Neutrophil (primary cell): ENCODE measurements around the gene SRY.

Experiments
- H3K27ac ChIP-seq: fragments of 200-600 bp; sonication (generic); 2 replicates; pipeline ENCODE4 v1.5.1; 2016; ENCODE audit warnings: mild to moderate bottlenecking, moderate library complexity
- H3K27me3 ChIP-seq: fragments of 200-600 bp; sonication (generic); 2 replicates; pipeline ENCODE4 v1.6.0; 2016; ENCODE audit warnings: mild to moderate bottlenecking
- H3K36me3 ChIP-seq: fragments of 200-600 bp; sonication (generic); 2 replicates; pipeline ENCODE4 v1.5.1; 2017
- H3K4me1 ChIP-seq, 2 experiments: fragments of 200-600 bp in 1 of 2; sonication (generic) in 1 of 2; 1 replicate in 1 of 2; 2 replicates in 1 of 2; pipeline versions ENCODE4 v1.5.1 to v1.6.1; 2013 to 2016; ENCODE audit warnings: low read depth in 1 of 2, low read length in 1 of 2, mild to moderate bottlenecking in 1 of 2, moderate library complexity in 1 of 2; ENCODE audit not compliant: control insufficient read depth in 1 of 2, insufficient read depth in 1 of 2
- H3K4me3 ChIP-seq, 2 experiments: fragments of 200-600 bp in 1 of 2; sonication (generic) in 1 of 2; 1 replicate in 1 of 2; 2 replicates in 1 of 2; pipeline ENCODE4 v1.5.1; 2013 to 2016; ENCODE audit warnings: low read depth in 1 of 2, low read length in 1 of 2, mild to moderate bottlenecking in 1 of 2, moderate library complexity in 1 of 2
- H3K9me3 ChIP-seq: fragments of 200-600 bp; sonication (generic); 2 replicates; pipeline ENCODE4 v1.5.1; 2016
- CTCF ChIP-seq: fragments of 200-600 bp; sonication (generic); IDR thresholded peaks from 2 replicates; pipeline ENCODE4 v1.5.1; 2016; ENCODE audit warnings: antibody characterized with exemption

SRY gene

GRCh38 chrY:2800246-2800645, 12.8 kb upstream of the SRY start:
- no peaks in the 10 kb centered on the region for H3K4me1 ChIP-seq
- no peak overlapping the region for H3K4me3 ChIP-seq
- no peaks in the 10 kb centered on the region for H3K9me3 ChIP-seq
- H3K27ac ChIP-seq = no peak overlapping the region
- TF ChIP-seq CTCF = no peak
- no peaks in the 10 kb centered on the region for H3K27me3 ChIP-seq
- no peaks in the 10 kb centered on the region for H3K36me3 ChIP-seq

DNA sequence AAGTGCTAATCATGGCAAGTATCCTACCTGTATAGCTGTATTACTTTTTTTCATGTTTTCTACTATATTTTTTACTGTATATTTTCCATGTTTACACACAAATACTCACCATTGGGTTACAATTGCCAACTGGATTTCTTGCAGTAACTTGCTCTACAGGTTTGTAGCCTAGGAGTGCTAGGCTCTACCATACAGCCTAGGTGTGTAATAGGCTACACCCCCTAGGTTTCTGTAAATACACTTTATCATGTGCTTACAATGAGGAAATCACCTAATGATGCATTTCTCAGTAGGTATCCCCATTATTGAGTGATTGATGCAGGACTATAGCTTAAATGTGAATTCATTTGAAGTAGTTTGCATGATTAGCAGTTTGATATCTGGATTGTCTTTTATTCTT, 10.5 kb upstream of the SRY start:
- Histone ChIP-seq H3K36me3 (no peaks in the 10 kb centered on the region), H3K27ac (no peak overlapping the region), H3K27me3 (peaks cover 10% of the 10 kb centered on the region), H3K4me1 (no peaks in the 10 kb centered on the region), H3K4me3 (no peak overlapping the region), H3K9me3 (no peaks in the 10 kb centered on the region)
- no peak for TF ChIP-seq CTCF

- Histone ChIP-seq H3K27me3 (peaks cover 18% of the 10 kb centered on the region), H3K4me3 (no peak overlapping the region), H3K4me1 (no peaks in the 10 kb centered on the region), H3K27ac (no peak overlapping the region), H3K9me3 (no peaks in the 10 kb centered on the region), H3K36me3 (no peaks in the 10 kb centered on the region)
- TF ChIP-seq CTCF = no peak
Observed at GRCh38 chrY:2796977-2797523, 9.6 kb upstream of the SRY start.

DNA sequence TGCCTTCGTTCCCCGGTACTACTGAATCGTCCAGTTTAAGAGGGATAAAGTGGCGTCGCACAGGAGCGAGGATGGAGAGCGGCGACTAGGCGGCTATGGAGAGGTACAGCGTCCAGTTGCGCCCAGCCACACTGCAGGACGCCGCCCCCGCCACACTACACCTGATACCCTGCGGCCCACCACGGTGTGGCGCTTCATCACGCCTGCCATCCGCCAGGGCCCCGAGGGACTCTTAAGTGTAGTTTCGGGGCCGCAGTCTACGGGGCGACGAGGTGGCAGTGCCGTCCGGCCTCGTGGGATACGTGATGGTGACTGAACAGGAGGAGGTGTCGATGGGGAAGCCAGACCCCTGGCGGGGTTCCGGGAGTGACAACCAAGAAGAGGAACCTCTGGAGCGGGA, 2.3 kb upstream of the SRY start:
- no peaks in the 10 kb centered on the region for H3K9me3 ChIP-seq
- H3K27ac ChIP-seq = no peak overlapping the region
- H3K36me3 ChIP-seq = no peaks in the 10 kb centered on the region
- no peak overlapping the region for H3K4me3 ChIP-seq
- no peaks in the 10 kb centered on the region for H3K4me1 ChIP-seq
- no peak for TF ChIP-seq CTCF
- H3K27me3 ChIP-seq = peaks cover 91% of the 10 kb centered on the region

- no peaks in the 10 kb centered on the region for H3K9me3 ChIP-seq
- TF ChIP-seq CTCF = no peak
- H3K36me3 ChIP-seq = no peaks in the 10 kb centered on the region
- peaks cover 81% of the 10 kb centered on the region for H3K27me3 ChIP-seq
- H3K4me1 ChIP-seq = no peaks in the 10 kb centered on the region
- no peak overlapping the region for H3K27ac ChIP-seq
- H3K4me3 ChIP-seq = no peak overlapping the region
Observed at GRCh38 chrY:2786876-2787512, 488 bp downstream of the SRY start.
